Measurements from ENCODE around the gene OR13C8. TPM values are rescaled to one million over a fixed set of nuclear protein-coding genes. Genes with fewer than 3 reads are reported as not detected.

Gene OR13C8
- total and polyA plus RNA-seq, 8 donors, result not detected

- H3K4me3 ChIP-seq, result no peak overlapping the region
- H3K27me3 ChIP-seq, result no peaks in the 10 kb centered on the region
- no peak for TF ChIP-seq CTCF (IDR thresholded peaks at IDR 0.05)
- H3K27ac ChIP-seq, result no peak overlapping the region
- no peak for FAIRE-seq
- no peaks in the 10 kb centered on the region for H3K4me1 ChIP-seq
- 33 to 57% methylated on average over 1 of the region's 1 CpG for WGBS, 2 donors
- no peak for ATAC-seq
- no peak for DNase-seq
- no peaks in the 10 kb centered on the region for H3K36me3 ChIP-seq
- intact Hi-C loops (cut with DNase I), result no loop called here
- H3K9me3 ChIP-seq, result no peaks in the 10 kb centered on the region
These were observed 3.6 kb downstream of the OR13C8 start for GRCh38 chr9:104572612-104573011.

- TF ChIP-seq CTCF (IDR thresholded peaks at IDR 0.05), result no peak
- H3K36me3 ChIP-seq, result no peaks in the 10 kb centered on the region
- no peaks in the 10 kb centered on the region for H3K27me3 ChIP-seq
- H3K4me1 ChIP-seq, result no peaks in the 10 kb centered on the region
- ATAC-seq, result no peak
- H3K27ac ChIP-seq, result no peak overlapping the region
- intact Hi-C loops (cut with DNase I), result no loop called here
- WGBS, 2 donors, result 59 to 67% methylated on average over 2 of the region's 2 CpGs
- no peaks in the 10 kb centered on the region for H3K9me3 ChIP-seq
- no peak overlapping the region for H3K4me3 ChIP-seq
- no peak for FAIRE-seq
- no peak for DNase-seq
These were observed 6.5 kb downstream of the OR13C8 start for GRCh38 chr9:104575456-104575855.

DNA sequence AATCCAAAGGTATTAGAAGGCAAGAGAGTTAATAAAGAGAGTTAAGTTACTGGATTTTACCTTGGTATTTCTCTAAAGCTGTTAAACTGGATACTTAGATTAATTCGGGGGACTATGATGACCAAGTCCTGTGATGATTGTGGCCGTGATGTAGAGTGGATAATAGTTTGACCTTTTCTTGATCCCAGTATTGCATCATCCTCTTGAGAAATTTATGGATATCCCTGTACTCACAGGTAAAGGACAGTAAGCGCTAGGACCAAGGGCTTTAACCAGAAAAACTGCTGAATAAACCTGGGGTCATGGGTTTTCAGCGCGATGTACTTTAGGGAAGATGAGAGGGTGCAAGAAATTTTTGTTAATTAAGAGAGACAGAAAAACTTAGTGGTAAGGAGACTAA, 8.3 kb downstream of the OR13C8 start:
- 74 to 78% methylated on average over 5 of the region's 5 CpGs for WGBS, 2 donors
- intact Hi-C loops (cut with DNase I), result no loop called here
- FAIRE-seq (no peak), ATAC-seq (no peak), DNase-seq (no peak)
- no peaks in the 10 kb centered on the region for H3K36me3 ChIP-seq
- H3K4me1 ChIP-seq, result no peaks in the 10 kb centered on the region
- TF ChIP-seq CTCF (IDR thresholded peaks at IDR 0.05), result no peak
- H3K27ac ChIP-seq, result no peak overlapping the region
- H3K27me3 ChIP-seq, result no peaks in the 10 kb centered on the region
- H3K9me3 ChIP-seq, result no peaks in the 10 kb centered on the region
- H3K4me3 ChIP-seq, result no peak overlapping the region

DNA sequence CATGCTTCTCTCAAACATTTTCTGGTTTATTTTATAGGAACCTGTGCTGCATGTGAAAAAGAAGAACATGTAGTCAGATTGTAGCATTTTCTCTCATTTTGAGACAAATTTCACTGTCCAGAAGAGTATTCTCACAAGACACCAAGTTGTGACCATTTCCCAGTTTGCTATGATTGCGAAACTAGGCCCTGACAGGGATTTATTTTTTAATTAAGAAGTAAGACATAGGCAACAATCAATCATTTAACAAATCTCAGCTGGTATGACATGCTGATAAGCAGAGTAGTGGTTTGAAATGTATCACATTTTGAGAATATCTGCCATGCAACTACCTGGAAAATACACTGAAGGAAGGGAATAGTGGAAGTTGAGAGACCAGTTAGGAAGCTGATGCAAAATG, 11.6 kb downstream of the OR13C8 start:
- H3K27me3 ChIP-seq, result no peaks in the 10 kb centered on the region
- no peak for FAIRE-seq
- 85 to 95% methylated on average over 1 of the region's 1 CpG for WGBS, 2 donors

More for the DNA sequence above, 11.6 kb downstream of the OR13C8 start:
- Histone ChIP-seq H3K4me1 (no peaks in the 10 kb centered on the region), H3K36me3 (no peaks in the 10 kb centered on the region), H3K27ac (no peak overlapping the region), H3K4me3 (no peak overlapping the region), H3K9me3 (no peaks in the 10 kb centered on the region)
- DNase-seq, result no peak
- intact Hi-C loops (cut with DNase I), result no loop called here
- ATAC-seq, result no peak
- TF ChIP-seq CTCF (IDR thresholded peaks at IDR 0.05), result no peak

Measured in pancreas (tissue), 10 donors.